IMR-90 (cell line): ENCODE data around the gene PTPRG. TPM values are rescaled to one million over a fixed set of nuclear protein-coding genes. Genes with fewer than 3 reads are reported as not detected.

ENCODE experiments used
- ATAC-seq: fragments of 200-7000 bp; cut with Tn5 transposase; 2 replicates; pipeline ENCODE4 v1.9.1; 2020; ENCODE audit warnings: low read depth, mild to moderate bottlenecking, moderate library complexity
- BruUV-seq: library from RNA; stranded (reverse); fragments of 400-500 nt; replicated peaks from 2 replicates; lab custom pipeline; 2021; lab: Mats Ljungman, UMichigan
- CTCF ChIA-PET: fragments of 300-600 bp; formaldehyde crosslinking; extraction: SDS; loops from one replicate; lab custom pipeline; 2021; ENCODE audit warnings: antibody characterized with exemption; lab: Yijun Ruan, JAX
- POLR2A ChIA-PET: fragments of 300-600 bp; sonication (Branson Sonifier 250); formaldehyde crosslinking; loops from one replicate; lab custom pipeline; 2022; ENCODE audit warnings: antibody characterized with exemption; ENCODE audit not compliant: unreplicated experiment; lab: Charles Lee
- DNase-seq: peaks from one replicate; pipeline ENCODE4 v3.0.0; 2013
- H2AFZ ChIP-seq: replicated peaks from 2 replicates; pipeline ENCODE3; 2013; ENCODE audit warnings: low read length, mild to moderate bottlenecking; ENCODE audit not compliant: poor library complexity
- H2AK5ac ChIP-seq: 2 replicates; pipeline ENCODE4 v1.6.1; 2013; ENCODE audit warnings: low read depth, low read length, inconsistent platforms
- H2AK9ac ChIP-seq: replicated peaks from 2 replicates; pipeline ENCODE3; 2013; ENCODE audit warnings: mild to moderate bottlenecking, low read depth, low read length, moderate library complexity; ENCODE audit not compliant: poor library complexity
- H2BK120ac ChIP-seq: 2 replicates; pipeline ENCODE4 v1.6.1; 2013; ENCODE audit warnings: low read depth, low read length, inconsistent platforms
- H2BK15ac ChIP-seq: 3 replicates; pipeline ENCODE4 v1.6.1; 2013; ENCODE audit warnings: low read depth, low read length, inconsistent platforms
- H2BK20ac ChIP-seq: 2 replicates; pipeline ENCODE4 v1.6.1; 2013; ENCODE audit warnings: low read depth, mild to moderate bottlenecking, inconsistent platforms, low read length, moderate library complexity
- H2BK5ac ChIP-seq: 2 replicates; pipeline ENCODE4 v1.6.1; 2013; ENCODE audit warnings: mild to moderate bottlenecking, low read depth, low read length, inconsistent platforms; ENCODE audit not compliant: poor library complexity, severe bottlenecking
- H3K14ac ChIP-seq: replicated peaks from 2 replicates; pipeline ENCODE4 v1.6.1; 2013; ENCODE audit warnings: low read depth, low read length, inconsistent platforms
- H3K18ac ChIP-seq: 2 replicates; pipeline ENCODE4 v1.6.1; 2013; ENCODE audit warnings: low read depth, low read length, control low read depth
- H3K23ac ChIP-seq: 2 replicates; pipeline ENCODE4 v1.6.1; 2013; ENCODE audit warnings: low read depth, low read length, inconsistent platforms
- H3K27ac ChIP-seq: 2 replicates; pipeline ENCODE4 v1.5.1; 2013; ENCODE audit warnings: mild to moderate bottlenecking, control low read depth, low read length; ENCODE audit not compliant: insufficient read depth
- H3K27me3 ChIP-seq: 2 replicates; pipeline ENCODE4 v1.6.1; 2013; ENCODE audit warnings: low read length; ENCODE audit not compliant: control insufficient read depth, insufficient read depth
- H3K36me3 ChIP-seq: 2 replicates; pipeline ENCODE4 v1.6.1; 2013; ENCODE audit warnings: low read length, mixed read lengths; ENCODE audit not compliant: control insufficient read depth, insufficient read depth
- H3K4ac ChIP-seq: 2 replicates; pipeline ENCODE4 v1.6.1; 2013; ENCODE audit warnings: low read depth, low read length, inconsistent platforms
- H3K4me1 ChIP-seq: 2 replicates; pipeline ENCODE4 v1.6.1; 2013; ENCODE audit warnings: low read length, mixed read lengths; ENCODE audit not compliant: control insufficient read depth, insufficient read depth
- H3K4me2 ChIP-seq: 2 replicates; pipeline ENCODE4 v1.6.1; 2013; ENCODE audit warnings: low read depth, mild to moderate bottlenecking, control low read depth, low read length, moderate library complexity
- H3K4me3 ChIP-seq: 2 replicates; pipeline ENCODE4 v1.5.1; 2013; ENCODE audit warnings: low read depth, mild to moderate bottlenecking, control low read depth, low read length, moderate library complexity; ENCODE audit not compliant: insufficient read depth
- H3K56ac ChIP-seq: 2 replicates; pipeline ENCODE4 v1.6.1; 2013; ENCODE audit warnings: low read length, inconsistent platforms; ENCODE audit not compliant: insufficient read depth; ENCODE audit errors: extremely low read depth
- H3K79me1 ChIP-seq, 2 experiments: 2 replicates each; pipeline ENCODE4 v1.6.1; 2013; ENCODE audit warnings: low read length in 2 of 2, inconsistent platforms in 1 of 2, low read depth in 1 of 2
- H3K9ac ChIP-seq: 2 replicates; pipeline ENCODE4 v1.6.1; 2013; ENCODE audit warnings: low read depth, low read length, control low read depth
- H3K9me1 ChIP-seq: 2 replicates; pipeline ENCODE4 v1.6.1; 2013; ENCODE audit warnings: low read length, inconsistent platforms; ENCODE audit not compliant: insufficient read depth
- H3K9me3 ChIP-seq: 2 replicates; pipeline ENCODE4 v1.6.1; 2013; ENCODE audit warnings: low read length; ENCODE audit not compliant: control insufficient read depth, insufficient read depth
- H4K20me1 ChIP-seq: 2 replicates; pipeline ENCODE4 v1.6.1; 2013; ENCODE audit warnings: low read length, inconsistent platforms; ENCODE audit not compliant: insufficient read depth
- H4K5ac ChIP-seq: 2 replicates; pipeline ENCODE4 v1.6.1; 2013; ENCODE audit warnings: mild to moderate bottlenecking, low read depth, low read length, control low read depth
- H4K8ac ChIP-seq, 2 experiments: 2 replicates each; pipeline ENCODE4 v1.6.1; 2013; ENCODE audit warnings: low read depth in 2 of 2, low read length in 2 of 2, control low read depth in 1 of 2, inconsistent platforms in 1 of 2
- H4K91ac ChIP-seq: 2 replicates; pipeline ENCODE4 v1.6.1; 2013; ENCODE audit warnings: low read depth, low read length, inconsistent platforms; ENCODE audit not compliant: insufficient read depth
- CEBPB ChIP-seq: IDR thresholded peaks from 2 replicates; pipeline ENCODE4 v1.6.1; 2012; ENCODE audit warnings: low read depth, low read length, improper control_type of control experiment
- CHD1 ChIP-seq: IDR thresholded peaks from 2 replicates; pipeline ENCODE4 v1.6.1; 2012; ENCODE audit warnings: low read depth, low read length, improper control_type of control experiment
- MAZ ChIP-seq: IDR thresholded peaks from 2 replicates; pipeline ENCODE4 v1.6.1; 2012; ENCODE audit warnings: low read depth, mild to moderate bottlenecking, low read length, improper control_type of control experiment, moderate library complexity, borderline replicate concordance
- RCOR1 ChIP-seq: IDR thresholded peaks from 2 replicates; pipeline ENCODE4 v1.6.1; 2012; ENCODE audit warnings: mild to moderate bottlenecking, low read length, improper control_type of control experiment; ENCODE audit not compliant: insufficient replicate concordance
- WGBS, 2 experiments: methylation state at CpG; one replicate each; pipeline versions ENCODE4 v1.1.5 to v1.1.7; 2013; ENCODE audit warnings: missing lambda C conversion rate in 2 of 2; ENCODE audit not compliant: insufficient read length in 1 of 2; ENCODE audit errors: extremely low coverage in 2 of 2; 5-methylcytosine and 5-hydroxymethylcytosine counted together
- dilution Hi-C: fragments of 300-500 bp; cut with HindIII; formaldehyde crosslinking; loops from one replicate; pipeline ENCODE4 v1.14.3; 2018; ENCODE audit warnings: low sequenced_read_pairs; ENCODE audit not compliant: unreplicated experiment
- in situ Hi-C: fragments of 300-500 bp; cut with MboI; formaldehyde crosslinking; loops from 3 replicates; pipeline ENCODE4 v1.14.3; 2019; ENCODE audit warnings: low sequenced_read_pairs, inconsistent platforms, mixed read lengths
- intact Hi-C: fragments of 100-400 bp; cut with micrococcal nuclease; formaldehyde crosslinking; loops from 2 replicates; pipeline ENCODE4 v1.10.0; 2022
- polyA plus RNA-seq, 3 experiments: library from polyadenylated mRNA; depleted of rRNA; stranded (reverse); fragments of >200 nt; gene quantifications; 2 replicates each; pipeline ENCODE4 v1.2.3, GENCODE V29; 2012; ENCODE audit warnings: low replicate concordance in 1 of 3
- total RNA-seq: library from RNA; depleted of rRNA; stranded (reverse); fragments of >200 nt; gene quantifications from 2 replicates; pipeline ENCODE4 v1.2.3, GENCODE V29; 2012
- TF ChIP-seq, protein P1 (sequence below): fragments of 150-350 bp; IDR thresholded peaks from 2 replicates; pipeline ENCODE4 v1.6.1; 2017; ENCODE audit warnings: mild to moderate bottlenecking, antibody characterized with exemption, low read length, low read depth

PTPRG gene
- total and polyA plus RNA-seq, 2 of the 4 experiments (the other 2 are of a cell fraction): 7.7 to 31.0 TPM

DNA sequence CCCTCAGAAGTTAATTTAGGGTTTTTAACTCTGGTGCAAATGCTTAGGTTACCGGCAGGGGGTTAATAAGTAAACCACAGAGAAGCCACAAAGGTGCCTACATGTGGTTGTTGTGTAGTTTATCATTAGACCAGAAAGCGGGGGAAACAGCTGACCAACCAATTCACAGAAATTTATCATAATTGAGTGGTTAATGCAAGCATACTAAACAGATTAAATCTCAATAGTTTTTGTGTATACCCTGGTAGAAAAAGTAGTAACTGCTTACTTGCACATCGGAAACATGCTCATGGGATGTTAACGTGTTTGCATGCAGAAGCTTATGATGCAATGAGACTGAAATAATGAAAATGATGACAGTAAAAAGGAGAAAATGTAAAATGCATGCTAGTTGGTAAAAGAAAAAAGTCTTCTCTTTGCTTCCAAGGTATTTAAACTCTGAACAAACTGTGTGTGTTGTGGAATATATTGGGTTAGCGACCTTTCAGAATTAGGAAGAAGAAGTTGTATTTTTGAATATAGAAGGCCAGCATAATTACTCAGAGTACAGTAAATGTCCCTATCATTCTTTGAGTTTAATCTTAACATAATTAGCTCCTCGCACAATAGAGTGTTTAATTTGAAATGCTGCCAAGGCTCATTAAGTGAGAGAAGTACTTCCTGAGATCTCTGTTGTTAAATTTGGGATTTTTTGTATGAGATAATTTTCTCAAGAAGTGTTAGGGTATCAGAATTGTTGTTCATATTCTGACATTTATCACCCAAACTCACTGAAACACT is 316.2 kb downstream of the PTPRG start:
- dilution Hi-C loops (no loop called here), intact Hi-C loops (loop anchor here (5.0 kb wide), 1 partner anchor 315 kb away; the partner anchor contains the start of gene PTPRG), in situ Hi-C loops (no loop called here)
- Histone ChIP-seq H3K4me1 (peaks cover 25% of the 10 kb centered on the region), H3K56ac (no peak overlapping the region), H3K27ac (peak overlapping the region; percentile 53; the same call in 1 of the 2 replicates), H2BK5ac (peak overlapping the region; percentile 64), H4K5ac (peak overlapping the region; percentile 7; the same call in 1 of the 2 replicates), H3K9me1 (peaks cover 6% of the 10 kb centered on the region; the same call in 1 of the 2 replicates), H2BK15ac (no peak overlapping the region), H3K4me2 (peak overlapping the region; percentile 36; the same call in 1 of the 2 replicates), H3K36me3 (no peaks in the 10 kb centered on the region), H3K14ac (peak overlapping the region; percentile 76; the same call in 1 of the 2 replicates), H4K20me1 (peaks cover 11% of the 10 kb centered on the region; the same call in 1 of the 2 replicates), H3K4me3 (no peak overlapping the region), H3K27me3 (no peaks in the 10 kb centered on the region), H2BK120ac (peak overlapping the region; percentile 11; the same call in 1 of the 2 replicates), H4K91ac (peak overlapping the region; percentile 36; the same call in 1 of the 2 replicates), H4K8ac (no peak overlapping the region), H3K9me3 (no peaks in the 10 kb centered on the region), H3K18ac (peak overlapping the region; percentile 77), H2AK9ac (no peak overlapping the region), H2BK20ac (peak overlapping the region; percentile 41; the same call in 1 of the 2 replicates), H3K79me1 (peaks cover 28 to 53% of the 10 kb centered on the region in 2 experiments), H2AFZ (no peak overlapping the region), H3K4ac (0 out of 2 replicates have a peak overlapping the region, but pooled peaks have one; percentile 25), H3K23ac (peak overlapping the region; percentile 67; the same call in 1 of the 2 replicates), H3K9ac (no peak overlapping the region), H2AK5ac (no peak overlapping the region)
- BruUV-seq: no TSS peak
- WGBS, 2 experiments: 90% methylated on average over 2 of the region's 6 CpGs; no CpG with 5 or more reads in 1 of the 2 experiments
- CTCF ChIA-PET: interaction anchor here (0.7 kb wide), 1 partner anchor 8 kb away, joined by 4 read pairs; no protein-coding TSS in a partner anchor
- ATAC-seq (no peak), DNase-seq (no peak)
- POLR2A ChIA-PET: interaction anchor here (0.6 kb wide), 2 partner anchors 13 to 1209 kb away, joined by 5 to 6 read pairs; no protein-coding TSS in a partner anchor
- TF ChIP-seq RCOR1: no peak
- TF ChIP-seq, protein P1, sequence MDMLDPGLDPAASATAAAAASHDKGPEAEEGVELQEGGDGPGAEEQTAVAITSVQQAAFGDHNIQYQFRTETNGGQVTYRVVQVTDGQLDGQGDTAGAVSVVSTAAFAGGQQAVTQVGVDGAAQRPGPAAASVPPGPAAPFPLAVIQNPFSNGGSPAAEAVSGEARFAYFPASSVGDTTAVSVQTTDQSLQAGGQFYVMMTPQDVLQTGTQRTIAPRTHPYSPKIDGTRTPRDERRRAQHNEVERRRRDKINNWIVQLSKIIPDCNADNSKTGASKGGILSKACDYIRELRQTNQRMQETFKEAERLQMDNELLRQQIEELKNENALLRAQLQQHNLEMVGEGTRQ: no peak
- no peak for TF ChIP-seq CHD1
- TF ChIP-seq MAZ: no peak
- TF ChIP-seq CEBPB: peak; percentile 60
